Loucy (cell line): ENCODE measurements around the gene FARS2.

ENCODE experiments used
- EZH2phosphoT487 ChIP-seq: fragments of 200-600 bp; IDR thresholded peaks from 2 replicates; pipeline ENCODE4 v1.6.1; 2018; ENCODE audit warnings: antibody characterized with exemption, mild to moderate bottlenecking, moderate library complexity, borderline replicate concordance
- TF ChIP-seq, protein P1 (sequence below): fragments of 200-600 bp; sonication (generic); conservative IDR thresholded peaks from 2 replicates; pipeline ENCODE4 v1.5.1; 2014; ENCODE audit warnings: mild to moderate bottlenecking, antibody characterized with exemption, low read length

DNA sequence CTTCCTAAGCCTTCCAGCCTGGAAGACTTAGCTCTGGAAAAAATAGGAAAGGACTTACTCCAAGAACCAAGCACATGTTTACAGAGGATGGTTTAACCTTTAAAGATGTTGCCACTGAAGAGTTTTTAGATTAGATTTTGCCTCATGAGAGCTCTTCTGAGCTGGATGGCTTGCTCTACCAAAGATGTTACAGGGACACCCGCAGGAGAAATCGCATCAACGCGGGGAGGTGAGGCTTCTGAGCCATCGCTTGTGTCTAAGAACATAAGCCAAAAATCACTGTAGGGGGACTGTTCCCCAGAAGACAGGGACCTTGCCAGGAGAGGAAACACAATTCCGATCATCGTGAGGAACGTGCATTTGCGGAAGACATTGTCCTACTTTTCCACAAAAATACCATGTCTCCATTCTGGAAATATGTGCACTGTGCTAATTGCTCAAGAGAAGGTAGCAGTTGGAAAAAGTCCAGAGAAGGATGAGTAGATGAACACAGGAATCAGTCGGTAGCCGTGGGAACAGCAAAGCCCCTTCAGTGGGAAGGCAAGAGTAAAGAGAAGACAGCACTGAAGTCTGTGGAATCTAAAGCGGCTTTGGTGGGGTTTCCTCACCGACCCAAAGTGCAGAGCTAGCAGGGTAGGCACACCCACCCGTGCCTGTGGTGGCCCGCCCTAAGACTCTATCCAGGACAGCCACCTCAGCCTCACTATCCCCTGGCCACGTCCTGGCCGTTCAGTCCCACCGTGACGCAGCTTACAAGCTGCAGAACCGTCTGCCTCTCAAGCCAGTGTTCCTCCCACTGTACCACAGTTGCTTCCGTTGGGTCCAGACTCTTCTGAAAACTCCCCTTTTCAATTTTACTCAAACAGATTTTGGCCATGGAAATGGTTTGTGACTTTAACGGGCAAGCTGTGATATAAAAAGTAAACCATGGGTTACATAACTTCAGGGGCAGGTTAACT is 410.6 kb downstream of the FARS2 start:
- TF ChIP-seq, protein P1, sequence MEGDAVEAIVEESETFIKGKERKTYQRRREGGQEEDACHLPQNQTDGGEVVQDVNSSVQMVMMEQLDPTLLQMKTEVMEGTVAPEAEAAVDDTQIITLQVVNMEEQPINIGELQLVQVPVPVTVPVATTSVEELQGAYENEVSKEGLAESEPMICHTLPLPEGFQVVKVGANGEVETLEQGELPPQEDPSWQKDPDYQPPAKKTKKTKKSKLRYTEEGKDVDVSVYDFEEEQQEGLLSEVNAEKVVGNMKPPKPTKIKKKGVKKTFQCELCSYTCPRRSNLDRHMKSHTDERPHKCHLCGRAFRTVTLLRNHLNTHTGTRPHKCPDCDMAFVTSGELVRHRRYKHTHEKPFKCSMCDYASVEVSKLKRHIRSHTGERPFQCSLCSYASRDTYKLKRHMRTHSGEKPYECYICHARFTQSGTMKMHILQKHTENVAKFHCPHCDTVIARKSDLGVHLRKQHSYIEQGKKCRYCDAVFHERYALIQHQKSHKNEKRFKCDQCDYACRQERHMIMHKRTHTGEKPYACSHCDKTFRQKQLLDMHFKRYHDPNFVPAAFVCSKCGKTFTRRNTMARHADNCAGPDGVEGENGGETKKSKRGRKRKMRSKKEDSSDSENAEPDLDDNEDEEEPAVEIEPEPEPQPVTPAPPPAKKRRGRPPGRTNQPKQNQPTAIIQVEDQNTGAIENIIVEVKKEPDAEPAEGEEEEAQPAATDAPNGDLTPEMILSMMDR = peak; percentile 64
- no peak for TF ChIP-seq EZH2phosphoT487
